Activated naive CD4-positive, alpha-beta T cell treated with anti-CD3 and anti-CD28 coated beads for 36 hours (primary cell): ENCODE results near the gene MNS1. TPM values are rescaled to one million over a fixed set of nuclear protein-coding genes. Genes with fewer than 3 reads are reported as not detected.

Source experiments
- CTCF ChIA-PET: fragments of 350-600 bp; sonication (Branson Sonifier 250); formaldehyde crosslinking; loops from one replicate; lab custom pipeline; 2021; ENCODE audit warnings: antibody characterized with exemption; lab: Charles Lee
- DNase-seq: peaks from one replicate; pipeline ENCODE4 v3.0.0-alpha.2; 2020
- H3K27ac Mint-ChIP-seq: one replicate; pipeline ENCODE4 v1.8.0; 2021; ENCODE audit warnings: mild to moderate bottlenecking, mixed read lengths
- H3K27me3 Mint-ChIP-seq: one replicate; pipeline ENCODE4 v1.8.0; 2021; ENCODE audit warnings: low read depth, mixed read lengths
- H3K36me3 Mint-ChIP-seq: one replicate; pipeline ENCODE4 v1.8.0; 2021; ENCODE audit warnings: low read depth, mixed read lengths
- H3K4me1 Mint-ChIP-seq: one replicate; pipeline ENCODE4 v1.8.0; 2021; ENCODE audit warnings: low read depth, mixed read lengths
- H3K4me3 Mint-ChIP-seq: one replicate; pipeline ENCODE4 v1.8.0; 2021; ENCODE audit warnings: mild to moderate bottlenecking, moderate library complexity, mixed read lengths
- H3K9me3 Mint-ChIP-seq: one replicate; pipeline ENCODE4 v1.8.0; 2021; ENCODE audit warnings: mixed read lengths
- intact Hi-C: fragments of 100-400 bp; cut with micrococcal nuclease; formaldehyde crosslinking; loops from one replicate; pipeline ENCODE4 v1.15.1; 2023
- total RNA-seq, 2 experiments: library from RNA; stranded (reverse); gene quantifications; one replicate each; pipeline ENCODE4 v1.2.3, GENCODE V29; 2021

Gene MNS1
- total RNA-seq, 2 experiments from 2014 or later, result 0.57 to 0.67 TPM

DNA sequence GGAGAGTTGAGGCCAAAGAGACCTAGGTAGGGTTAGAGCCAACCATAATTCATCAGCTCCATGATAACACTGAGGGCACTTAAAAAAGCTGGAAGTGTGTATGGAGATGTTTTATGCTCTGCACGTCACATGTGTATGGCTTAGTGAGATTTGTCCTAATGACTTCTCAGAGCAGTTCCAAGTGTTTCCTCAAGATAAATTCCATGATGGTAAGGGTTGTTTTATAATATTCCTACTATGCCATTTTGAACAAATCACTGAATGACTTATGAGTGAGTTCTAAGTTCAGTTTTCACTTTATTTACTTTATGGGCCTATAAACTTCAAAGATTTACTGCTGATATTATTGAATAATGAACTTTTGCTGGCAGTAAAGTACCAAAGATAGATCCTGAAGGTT lies 71.7 kb downstream of the MNS1 start:
- Mint-ChIP-seq H3K9me3 (no peaks in the 10 kb centered on the region), H3K4me1 (peaks cover 3% of the 10 kb centered on the region), H3K4me3 (no peak overlapping the region), H3K27ac (no peak overlapping the region), H3K27me3 (peaks cover 2% of the 10 kb centered on the region), H3K36me3 (no peaks in the 10 kb centered on the region)
- DNase-seq, result no peak
- CTCF ChIA-PET, result no interaction called here
- intact Hi-C loops, result no loop called here

DNA sequence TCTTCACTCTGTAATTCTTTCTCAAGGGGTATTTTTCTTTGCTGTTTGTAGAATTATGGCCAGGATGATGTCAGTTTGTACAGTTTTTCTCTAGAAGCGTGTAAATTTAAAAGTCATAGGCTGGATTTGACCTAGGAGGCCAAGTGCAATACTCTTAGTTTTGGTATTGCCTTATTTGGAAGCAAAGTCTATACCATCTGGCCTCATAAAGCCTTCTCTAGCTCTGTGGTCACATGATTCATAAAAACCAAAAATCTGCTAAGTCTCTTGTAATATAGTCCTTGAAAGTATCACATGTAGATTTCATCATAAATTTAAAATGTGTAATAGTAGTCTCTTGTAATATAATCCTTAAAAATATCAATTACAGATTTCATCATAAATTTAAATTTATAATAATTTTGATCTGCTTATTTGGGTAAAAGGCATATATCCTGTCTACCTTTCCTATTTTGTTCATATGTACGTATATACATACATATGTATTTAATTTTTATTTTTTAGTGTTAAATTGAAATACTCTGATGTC lies 74.1 kb downstream of the MNS1 start:
- Mint-ChIP-seq H3K4me3 (no peak overlapping the region), H3K27me3 (peaks cover 2% of the 10 kb centered on the region), H3K36me3 (no peaks in the 10 kb centered on the region), H3K4me1 (peaks cover 3% of the 10 kb centered on the region), H3K27ac (no peak overlapping the region), H3K9me3 (no peaks in the 10 kb centered on the region)
- no peak for DNase-seq
- intact Hi-C loops, result no loop called here
- CTCF ChIA-PET, result no interaction called here

- H3K4me1 Mint-ChIP-seq, result peaks cover 3% of the 10 kb centered on the region
- CTCF ChIA-PET, result interaction anchor here (0.5 kb wide), 1 partner anchor 545 kb away, joined by 4 read pairs; no protein-coding TSS in a partner anchor
- no peak overlapping the region for H3K27ac Mint-ChIP-seq
- peaks cover 2% of the 10 kb centered on the region for H3K9me3 Mint-ChIP-seq
- peaks cover 2% of the 10 kb centered on the region for H3K27me3 Mint-ChIP-seq
- no peak for DNase-seq
- no peaks in the 10 kb centered on the region for H3K36me3 Mint-ChIP-seq
- intact Hi-C loops, result no loop called here
- no peak overlapping the region for H3K4me3 Mint-ChIP-seq
Observed at GRCh38 chr15:56385908-56386307, 79.0 kb downstream of the MNS1 start.

DNA sequence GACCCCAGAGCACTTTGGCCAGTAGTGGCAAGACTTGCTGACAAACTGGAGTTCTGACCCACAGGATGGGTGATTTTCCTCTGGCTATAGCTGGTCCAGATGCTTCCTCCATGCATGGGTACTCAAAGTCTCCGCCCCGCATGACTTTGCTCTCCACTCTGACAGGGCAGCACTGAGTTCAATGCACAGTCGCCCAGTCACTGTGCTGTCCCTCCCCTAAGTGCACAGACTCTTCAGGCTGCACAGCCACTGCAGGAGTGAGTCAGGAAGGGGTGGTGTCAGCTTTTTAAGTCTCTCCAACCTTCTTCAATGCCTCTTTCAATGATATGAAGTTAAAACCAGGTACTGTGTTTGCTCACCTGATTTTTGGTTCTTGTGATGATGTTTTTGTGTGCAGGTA lies 81.9 kb downstream of the MNS1 start:
- peaks cover 12% of the 10 kb centered on the region for H3K9me3 Mint-ChIP-seq
- intact Hi-C loops, result no loop called here
- no peaks in the 10 kb centered on the region for H3K4me1 Mint-ChIP-seq
- CTCF ChIA-PET, result no interaction called here
- peaks cover 2% of the 10 kb centered on the region for H3K36me3 Mint-ChIP-seq
- peaks cover 5% of the 10 kb centered on the region for H3K27me3 Mint-ChIP-seq
- DNase-seq, result no peak
- no peak overlapping the region for H3K4me3 Mint-ChIP-seq
- no peak overlapping the region for H3K27ac Mint-ChIP-seq

Other genes starting within 250 kb of the MNS1 start
- 10 to 100 TPM; 22.8 to 26.6 TPM for gene RFX7, start 221.3 kb downstream of the MNS1 start, total RNA-seq
- 1 to 10 TPM; 1.1 to 1.4 TPM for gene TEX9, start 99.7 kb downstream of the MNS1 start, total RNA-seq